VCaP (cell line): ENCODE measurements around the gene CNTF.

ENCODE experiments used
- H3K27ac ChIP-seq: fragments of 450-650 bp; 2 replicates; pipeline ENCODE4 v1.5.1; 2017
- TF ChIP-seq, protein P1 (sequence below): fragments of 450-650 bp; conservative IDR thresholded peaks from 2 replicates; pipeline ENCODE4 v1.5.1; 2017; ENCODE audit warnings: mild to moderate bottlenecking, moderate library complexity

CNTF gene

DNA sequence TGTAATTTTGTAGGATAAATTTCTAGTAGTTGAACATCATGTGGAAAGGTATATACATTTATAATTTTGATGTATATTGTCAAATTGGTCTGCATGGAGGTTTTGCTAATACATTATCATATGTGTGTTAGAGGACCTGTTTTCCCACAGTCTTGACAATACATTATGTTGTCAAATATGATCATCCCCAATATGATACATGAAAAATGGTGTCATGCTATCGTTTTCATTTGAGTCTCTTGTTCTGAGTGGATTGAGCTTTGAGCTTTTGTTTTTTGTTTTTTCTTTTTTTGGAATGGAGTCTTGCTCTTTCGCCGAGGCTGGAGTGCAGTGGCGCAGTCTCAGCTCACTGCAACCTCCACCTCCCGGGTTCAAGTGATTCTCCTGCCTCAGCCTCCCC, 14.1 kb upstream of the CNTF start:
- H3K27ac ChIP-seq, result no peak overlapping the region
- TF ChIP-seq, protein P1, sequence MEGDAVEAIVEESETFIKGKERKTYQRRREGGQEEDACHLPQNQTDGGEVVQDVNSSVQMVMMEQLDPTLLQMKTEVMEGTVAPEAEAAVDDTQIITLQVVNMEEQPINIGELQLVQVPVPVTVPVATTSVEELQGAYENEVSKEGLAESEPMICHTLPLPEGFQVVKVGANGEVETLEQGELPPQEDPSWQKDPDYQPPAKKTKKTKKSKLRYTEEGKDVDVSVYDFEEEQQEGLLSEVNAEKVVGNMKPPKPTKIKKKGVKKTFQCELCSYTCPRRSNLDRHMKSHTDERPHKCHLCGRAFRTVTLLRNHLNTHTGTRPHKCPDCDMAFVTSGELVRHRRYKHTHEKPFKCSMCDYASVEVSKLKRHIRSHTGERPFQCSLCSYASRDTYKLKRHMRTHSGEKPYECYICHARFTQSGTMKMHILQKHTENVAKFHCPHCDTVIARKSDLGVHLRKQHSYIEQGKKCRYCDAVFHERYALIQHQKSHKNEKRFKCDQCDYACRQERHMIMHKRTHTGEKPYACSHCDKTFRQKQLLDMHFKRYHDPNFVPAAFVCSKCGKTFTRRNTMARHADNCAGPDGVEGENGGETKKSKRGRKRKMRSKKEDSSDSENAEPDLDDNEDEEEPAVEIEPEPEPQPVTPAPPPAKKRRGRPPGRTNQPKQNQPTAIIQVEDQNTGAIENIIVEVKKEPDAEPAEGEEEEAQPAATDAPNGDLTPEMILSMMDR, result no peak

DNA sequence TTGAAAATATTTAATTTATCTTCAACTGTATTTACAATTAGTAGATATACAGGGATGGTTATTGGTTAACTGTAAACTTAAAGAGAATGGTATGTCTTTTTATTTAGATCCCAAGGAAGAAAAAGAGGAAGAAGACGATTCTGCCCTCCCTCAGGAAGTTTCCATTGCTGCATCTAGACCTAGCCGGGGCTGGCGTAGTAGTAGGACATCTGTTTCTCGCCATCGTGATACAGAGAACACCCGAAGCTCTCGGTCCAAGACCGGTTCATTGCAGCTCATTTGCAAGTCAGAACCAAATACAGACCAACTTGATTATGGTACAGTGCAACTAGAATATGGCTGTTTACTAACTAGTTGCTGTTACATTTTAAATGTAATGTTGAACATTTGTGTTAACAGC, 12.7 kb upstream of the CNTF start:
- H3K27ac ChIP-seq, result no peak overlapping the region
- TF ChIP-seq, protein P1, result no peak

DNA sequence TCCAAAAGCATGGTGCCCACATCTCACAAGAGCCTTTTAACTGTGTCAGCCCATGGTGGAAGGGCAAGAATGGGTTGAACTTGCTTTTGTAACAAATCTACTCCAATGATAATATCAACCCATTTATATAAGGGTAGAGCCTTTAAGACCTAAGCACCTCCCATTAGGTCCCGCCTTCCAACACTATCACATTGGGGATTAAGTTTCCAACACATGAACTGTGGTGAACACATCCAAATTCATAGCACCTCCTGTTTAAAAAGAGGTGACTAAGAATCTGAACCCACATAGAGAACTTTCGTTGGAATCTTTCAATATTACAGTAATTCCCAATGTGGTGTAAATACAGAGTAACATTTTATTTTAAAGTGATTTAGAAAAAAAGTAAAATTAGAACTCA, 9.2 kb upstream of the CNTF start:
- TF ChIP-seq, protein P1, result no peak
- H3K27ac ChIP-seq, result no peak overlapping the region

DNA sequence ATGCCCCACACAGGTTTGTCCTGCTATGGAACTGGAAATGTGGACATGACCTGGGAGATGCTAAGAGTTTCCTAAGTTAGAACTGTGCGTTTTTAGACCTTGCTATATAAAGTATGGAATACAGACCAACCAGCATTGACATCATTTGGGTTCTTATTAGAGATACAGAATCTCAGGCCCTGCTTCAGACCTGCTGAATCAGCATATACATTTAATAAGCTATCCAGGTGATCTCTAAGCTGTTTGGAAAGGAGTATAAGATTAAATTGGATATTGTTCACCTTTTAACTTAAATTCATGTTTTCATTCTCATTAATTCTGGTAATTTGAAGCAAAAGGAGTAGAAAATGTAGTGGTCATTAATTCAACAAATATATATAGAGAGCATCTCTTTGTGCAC, 6.9 kb upstream of the CNTF start:
- TF ChIP-seq, protein P1, result no peak
- H3K27ac ChIP-seq, result no peak overlapping the region

DNA sequence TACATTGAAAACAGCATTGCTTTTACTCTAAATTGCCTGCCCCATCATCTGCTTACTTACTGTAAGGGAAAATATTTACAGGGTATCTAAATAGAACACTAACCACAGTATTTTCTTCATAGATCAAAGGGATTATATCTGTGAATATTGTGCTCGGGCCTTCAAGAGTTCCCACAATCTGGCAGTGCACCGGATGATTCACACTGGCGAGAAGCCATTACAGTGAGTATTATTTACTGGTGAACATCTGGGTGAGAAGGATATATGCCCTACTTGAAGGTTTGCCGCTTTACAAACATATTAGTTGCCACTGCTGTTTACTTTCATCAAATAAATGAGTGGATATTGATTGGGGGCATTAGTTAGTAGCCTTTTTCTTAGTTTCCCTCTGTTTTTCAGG, 5.9 kb upstream of the CNTF start:
- TF ChIP-seq, protein P1, result no peak
- H3K27ac ChIP-seq, result no peak overlapping the region

DNA sequence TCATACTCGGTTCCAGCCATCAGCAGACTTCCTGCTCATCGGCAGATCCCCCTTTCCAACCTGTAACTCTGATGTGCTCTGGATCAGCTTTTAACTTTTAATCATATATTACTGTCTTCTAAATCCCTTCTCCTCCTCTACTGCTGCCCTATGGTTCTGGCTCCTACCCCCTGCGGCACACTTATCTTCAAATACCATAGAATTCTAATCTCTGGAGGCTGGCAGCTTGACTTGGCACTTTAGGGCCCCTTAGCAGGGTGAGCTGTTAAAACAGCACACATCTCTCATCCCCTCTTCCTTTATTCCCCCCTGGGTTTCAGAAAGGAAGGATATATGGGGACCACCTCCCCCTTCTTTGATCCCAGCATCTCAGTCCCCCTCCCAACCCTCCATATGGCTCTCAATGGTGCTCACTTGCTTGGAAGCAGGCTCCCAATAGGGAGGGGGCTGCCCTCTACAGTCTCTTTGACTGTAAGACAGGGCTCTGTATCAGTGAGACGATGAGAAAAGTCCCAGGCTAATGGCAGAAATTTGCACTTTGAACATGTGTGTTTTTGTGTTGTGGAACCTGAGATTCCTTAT, 4.4 kb upstream of the CNTF start:
- TF ChIP-seq, protein P1, result peak; percentile 16; the same call in 1 of the 2 replicates
- no peak overlapping the region for H3K27ac ChIP-seq

DNA sequence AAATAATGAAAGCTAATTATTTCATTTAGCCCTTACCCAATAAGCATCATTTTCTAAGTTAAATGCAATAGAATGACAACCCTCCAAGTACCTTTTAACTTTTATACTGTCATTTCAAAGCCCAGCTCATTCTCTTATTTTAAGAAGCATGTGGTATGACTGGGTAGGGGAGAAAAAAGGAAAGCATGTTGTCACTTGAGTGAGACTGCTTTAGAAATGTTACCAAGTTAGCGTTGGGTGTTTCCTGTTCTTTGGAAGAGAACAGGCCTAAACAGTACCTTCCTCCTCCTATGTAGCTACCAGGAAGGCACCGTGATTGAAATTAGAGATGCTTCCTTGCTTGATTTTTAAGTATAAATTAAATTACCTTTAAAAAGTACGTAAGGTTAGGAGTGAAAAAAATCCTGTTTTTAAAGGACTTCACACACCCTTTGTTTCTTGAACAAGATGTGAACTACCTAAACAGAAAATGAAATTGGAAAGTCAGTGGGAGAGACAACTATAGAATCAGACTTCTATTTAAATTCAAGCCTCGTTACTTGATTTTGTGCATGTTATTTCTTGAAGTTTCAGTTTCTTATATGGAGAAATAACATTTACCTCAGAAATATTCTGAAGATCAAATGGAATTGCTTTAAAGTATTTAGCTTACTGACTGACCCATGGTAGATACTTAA, 741 bp upstream of the CNTF start:
- H3K27ac ChIP-seq, result no peak overlapping the region
- TF ChIP-seq, protein P1, result no peak
